Renal cortex interstitium (tissue), 11 donors: ENCODE results near the gene ZNF316. TPM values are rescaled to one million over a fixed set of nuclear protein-coding genes. Genes with fewer than 3 reads are reported as not detected.
"Not testable (repeated sequence)": the region's sequence is repeated elsewhere in the genome, so short reads cannot be mapped to it uniquely, and the experiment has no call there.

Experiments used
- DNase-seq, 11 donors: peaks; one replicate each; pipeline ENCODE4 v3.0.0-alpha.2; 2013; ENCODE audit warnings: low read depth in 9 of 11, low spot score in 4 of 11; ENCODE audit errors: extremely low read depth in 1 of 11
- polyA plus RNA-seq, 3 donors: library from polyadenylated mRNA; unstranded; fragments of 120-200 nt; gene quantifications; one replicate each; pipeline ENCODE4 v1.2.1, GENCODE V29; 2013; ENCODE audit not compliant: insufficient read length in 3 of 3

ZNF316 gene
- polyA plus RNA-seq, 3 donors = 43.3 to 56.5 (median 45.4) TPM

DNA sequence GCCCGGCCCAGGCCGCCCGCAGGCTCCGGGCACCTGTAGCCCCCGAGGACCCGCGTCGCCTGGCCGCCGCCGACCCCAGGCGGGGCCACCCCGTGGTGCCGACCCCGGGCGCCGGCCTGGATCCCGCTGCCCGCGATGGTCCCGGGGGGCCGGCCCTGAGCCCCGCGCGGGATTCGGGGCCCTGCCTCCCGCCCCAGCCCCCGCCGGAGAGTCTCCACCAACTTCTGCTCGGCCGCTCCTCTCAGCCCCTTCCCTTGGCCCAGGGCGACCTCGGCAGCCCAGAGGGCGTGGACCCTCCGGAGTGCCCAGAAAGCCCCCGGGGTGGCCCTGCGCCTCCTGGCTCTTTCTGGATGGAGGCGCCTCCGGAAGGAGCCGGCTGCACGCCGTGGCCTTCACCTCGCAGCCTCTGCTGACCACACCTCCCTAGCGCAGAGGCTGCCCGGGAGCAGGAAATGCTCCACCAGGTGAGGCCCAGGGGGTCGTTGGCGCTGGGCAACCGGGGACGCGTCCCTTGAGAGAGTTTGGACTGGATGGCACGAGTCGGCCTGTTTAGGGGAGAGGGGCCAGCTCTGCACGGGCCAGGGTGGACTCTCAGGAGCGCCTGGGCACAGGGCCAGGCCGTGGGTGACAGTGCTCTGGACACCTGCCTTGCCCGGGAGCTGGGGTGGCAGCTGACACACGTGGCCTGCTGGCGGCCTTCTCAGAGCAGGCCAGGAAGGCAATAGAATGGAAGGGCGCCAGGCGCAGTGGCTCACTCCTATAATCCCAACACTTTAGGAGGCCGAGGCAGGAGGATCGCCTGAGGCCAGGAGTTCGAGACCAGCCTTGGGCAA is 21.2 kb upstream of the ZNF316 start:
- DNase-seq = no peak

DNA sequence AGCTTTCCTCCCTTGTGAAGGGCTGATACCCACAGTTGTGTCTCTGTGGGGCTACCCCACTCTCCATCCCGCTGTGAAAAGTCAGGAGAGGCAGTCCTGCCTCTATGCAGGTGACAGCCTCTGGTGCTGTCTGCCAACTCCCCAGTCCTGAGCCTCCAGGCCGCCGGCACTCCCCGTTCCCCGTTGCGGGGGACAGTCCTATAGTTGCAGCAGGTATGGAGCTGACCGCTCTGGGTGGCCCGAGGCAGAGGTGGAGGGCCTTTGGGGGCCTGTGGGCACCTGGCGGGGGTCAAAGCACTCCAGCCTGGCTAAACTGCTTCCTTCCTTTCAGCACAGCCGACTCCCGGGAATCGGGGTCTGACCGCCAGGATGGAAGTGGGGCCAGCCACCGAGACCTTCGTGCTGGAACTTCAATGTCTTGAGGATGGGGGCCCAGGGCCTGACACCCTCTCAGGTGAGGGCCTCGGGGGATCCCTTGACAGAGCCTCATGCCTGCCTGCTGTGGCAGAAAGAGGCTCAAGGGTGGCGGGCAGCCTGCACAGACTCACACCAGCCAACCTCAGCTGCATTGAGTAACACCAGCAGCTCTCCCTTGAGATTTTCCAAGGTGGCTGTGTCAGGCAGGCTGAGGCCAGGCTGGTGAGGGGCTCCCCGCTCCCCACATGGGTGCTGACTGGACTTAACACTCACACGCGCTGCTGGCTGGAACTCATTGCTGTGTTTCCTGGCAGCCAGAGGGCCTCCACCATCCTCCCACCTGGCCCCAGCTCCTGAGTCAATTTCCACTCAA is 20.1 kb upstream of the ZNF316 start:
- no peak for DNase-seq

DNA sequence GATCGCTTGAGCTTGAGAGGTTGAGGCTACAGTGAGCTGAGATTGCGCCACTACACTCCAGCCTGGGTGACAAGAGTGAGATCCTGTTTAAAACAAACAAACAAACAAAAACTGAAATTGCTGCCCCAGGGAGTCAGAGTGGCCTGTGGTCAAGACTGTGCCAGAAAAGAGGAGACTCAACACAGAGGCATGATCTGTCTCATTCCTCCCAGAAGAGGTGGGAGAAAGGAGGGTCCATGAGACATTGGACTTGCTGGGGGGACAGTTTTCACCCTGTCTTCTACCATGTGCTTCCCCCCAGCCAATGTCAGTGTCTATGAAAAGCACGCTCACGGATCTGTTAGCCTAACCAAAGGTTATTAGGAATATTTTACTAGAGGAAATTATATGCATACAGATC is 18.5 kb upstream of the ZNF316 start:
- DNase-seq = no peak

DNA sequence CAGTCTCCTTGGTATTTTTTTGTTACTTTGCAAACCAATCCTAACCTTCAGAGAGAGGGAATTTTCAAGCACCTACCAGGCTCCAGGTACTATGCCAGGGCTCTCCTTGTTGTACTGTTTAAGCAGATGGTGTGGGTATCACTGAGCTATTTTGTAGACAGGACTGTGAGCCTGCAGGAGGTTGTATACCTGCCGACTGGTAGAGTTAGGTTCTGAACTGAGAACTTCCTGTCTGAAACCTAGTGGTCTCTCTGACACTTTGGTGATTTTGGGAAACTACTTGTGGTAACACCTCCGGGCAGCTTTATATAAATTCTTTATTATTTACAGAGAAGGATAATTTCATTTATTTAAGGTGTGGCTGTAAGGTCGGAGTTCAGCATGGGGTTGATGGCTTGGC is 17.2 kb upstream of the ZNF316 start:
- no peak for DNase-seq

DNA sequence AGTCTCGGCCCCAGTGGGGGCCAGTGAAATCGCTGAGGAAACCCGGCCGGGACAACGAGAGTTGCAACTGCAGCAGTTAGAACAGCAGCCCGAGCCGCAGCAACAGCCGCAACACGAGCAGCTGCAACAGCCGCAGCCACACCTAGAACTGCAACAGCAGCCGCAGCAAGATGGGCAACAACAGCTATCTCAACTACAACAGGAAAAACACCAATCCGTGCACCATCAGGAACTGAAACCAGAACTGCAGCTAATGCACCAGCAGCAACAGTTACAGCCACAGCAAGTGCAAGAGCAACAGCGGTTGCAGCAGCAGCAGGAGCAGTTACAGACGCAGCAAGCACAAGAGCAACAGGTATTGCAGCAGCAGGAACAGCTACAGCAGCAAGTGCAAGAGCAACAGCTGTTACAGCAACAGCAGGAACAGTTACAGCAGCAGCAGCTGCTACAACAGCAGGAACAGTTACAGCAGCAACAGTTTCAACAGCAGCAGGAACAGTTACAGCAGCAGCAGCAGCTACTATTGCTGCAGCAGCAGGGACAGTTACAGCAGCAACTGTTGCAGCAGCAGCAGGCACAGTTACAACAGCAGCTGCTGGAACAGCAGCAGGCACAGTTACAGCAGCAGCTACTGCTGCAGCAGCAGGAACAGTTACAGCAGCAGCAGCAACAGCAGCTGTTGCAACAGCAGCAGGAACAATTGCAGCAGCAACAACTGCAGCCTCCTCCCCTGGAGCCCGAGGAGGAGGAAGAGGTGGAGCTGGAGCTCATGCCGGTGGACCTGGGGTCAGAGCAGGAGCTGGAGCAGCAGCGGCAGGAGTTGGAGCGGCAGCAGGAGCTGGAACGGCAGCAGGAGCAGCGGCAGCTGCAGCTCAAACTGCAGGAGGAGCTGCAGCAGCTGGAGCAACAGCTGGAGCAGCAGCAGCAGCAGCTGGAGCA is 15.7 kb upstream of the ZNF316 start:
- no peak for DNase-seq

DNA sequence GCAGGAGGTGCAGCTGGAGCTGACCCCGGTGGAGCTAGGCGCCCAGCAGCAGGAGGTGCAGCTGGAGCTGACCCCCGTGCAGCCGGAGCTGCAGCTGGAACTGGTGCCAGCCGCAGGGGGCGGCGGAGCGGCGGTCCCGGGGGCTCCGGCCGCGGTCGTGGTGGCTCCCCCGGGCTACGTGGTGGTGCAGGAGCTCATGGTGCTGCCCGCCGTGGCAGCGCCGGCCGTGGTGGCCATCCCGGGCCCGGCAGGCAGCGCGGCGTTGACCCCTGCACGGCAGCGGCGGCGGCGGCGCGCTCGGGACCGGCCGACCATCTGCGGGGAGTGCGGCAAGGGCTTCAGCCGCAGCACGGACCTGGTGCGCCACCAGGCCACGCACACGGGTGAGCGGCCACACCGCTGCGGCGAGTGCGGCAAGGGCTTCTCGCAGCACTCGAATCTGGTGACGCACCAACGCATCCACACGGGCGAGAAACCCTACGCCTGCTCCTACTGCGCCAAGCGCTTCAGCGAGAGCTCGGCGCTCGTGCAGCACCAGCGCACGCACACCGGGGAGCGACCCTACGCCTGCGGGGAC is 14.9 kb upstream of the ZNF316 start:
- DNase-seq = no peak

DNA sequence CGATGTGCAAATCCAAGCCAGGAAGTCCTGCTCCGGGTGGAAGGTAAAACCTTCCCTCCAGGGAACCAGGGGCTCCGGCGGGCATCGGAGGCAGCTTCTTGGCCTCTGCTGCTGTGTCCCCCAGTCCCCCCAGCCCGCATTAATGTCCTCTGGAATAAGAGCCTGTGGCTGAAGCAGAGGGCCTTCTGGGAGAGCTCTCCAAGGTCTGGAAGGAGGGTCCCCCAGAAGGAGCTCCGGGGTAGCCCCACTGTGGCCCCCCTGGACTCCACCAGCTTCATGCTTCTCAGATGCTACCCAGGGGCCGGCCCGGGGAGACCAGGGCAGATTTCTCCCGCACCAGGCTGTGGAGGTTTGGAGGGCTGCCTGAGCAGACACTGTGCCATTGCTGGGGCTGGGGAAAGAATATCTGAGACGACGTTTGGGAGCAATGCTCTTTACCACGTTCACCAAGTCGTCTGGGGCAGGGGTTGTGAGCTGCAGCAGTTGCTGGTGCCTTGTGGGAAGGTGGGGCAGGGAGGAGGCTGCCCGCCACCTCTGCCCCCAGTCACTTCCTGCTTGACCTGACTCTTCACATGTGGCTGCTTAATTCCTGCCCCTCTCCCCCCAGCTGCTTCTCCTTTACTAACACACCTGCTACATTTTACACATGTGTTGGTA is 13.4 kb upstream of the ZNF316 start:
- no peak for DNase-seq

DNA sequence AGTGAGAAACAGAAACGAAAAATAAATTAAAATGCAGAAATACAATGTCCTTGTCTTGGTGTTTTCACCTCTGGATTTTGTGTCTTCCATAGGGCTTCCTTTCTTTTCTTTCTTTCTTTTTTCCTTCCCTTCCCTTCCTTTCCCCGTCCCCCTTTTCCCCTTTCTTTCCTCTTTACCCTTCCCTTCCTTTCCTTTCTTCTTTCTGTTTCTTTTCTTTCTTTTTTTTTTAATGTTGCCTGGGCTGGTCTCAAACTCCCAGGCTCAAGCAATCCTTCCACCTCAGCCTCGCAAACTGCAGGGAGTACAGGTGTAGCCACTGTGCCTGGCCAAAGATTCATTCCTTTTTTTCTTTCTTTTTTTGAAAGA is 12.9 kb upstream of the ZNF316 start:
- no peak for DNase-seq

DNA sequence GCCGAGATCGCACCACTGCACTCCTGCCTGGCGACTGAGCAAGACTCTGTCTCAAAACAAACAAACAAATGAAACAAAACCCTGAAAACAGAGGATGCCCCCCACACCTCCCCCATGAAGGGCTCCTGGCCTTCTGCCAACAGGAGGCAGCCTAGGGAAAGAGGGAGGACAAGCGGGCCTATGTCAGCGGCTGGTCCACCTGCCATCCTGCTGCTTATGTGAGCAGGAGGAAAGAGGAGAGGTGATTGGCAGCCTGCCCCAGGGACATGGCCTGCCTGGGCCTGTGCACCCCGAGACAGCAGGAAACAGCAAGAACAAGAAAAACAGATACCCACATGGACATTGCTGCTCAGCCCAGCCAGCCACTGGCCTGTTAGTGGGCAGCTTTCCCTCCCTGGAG is 9.1 kb upstream of the ZNF316 start:
- no peak for DNase-seq

DNA sequence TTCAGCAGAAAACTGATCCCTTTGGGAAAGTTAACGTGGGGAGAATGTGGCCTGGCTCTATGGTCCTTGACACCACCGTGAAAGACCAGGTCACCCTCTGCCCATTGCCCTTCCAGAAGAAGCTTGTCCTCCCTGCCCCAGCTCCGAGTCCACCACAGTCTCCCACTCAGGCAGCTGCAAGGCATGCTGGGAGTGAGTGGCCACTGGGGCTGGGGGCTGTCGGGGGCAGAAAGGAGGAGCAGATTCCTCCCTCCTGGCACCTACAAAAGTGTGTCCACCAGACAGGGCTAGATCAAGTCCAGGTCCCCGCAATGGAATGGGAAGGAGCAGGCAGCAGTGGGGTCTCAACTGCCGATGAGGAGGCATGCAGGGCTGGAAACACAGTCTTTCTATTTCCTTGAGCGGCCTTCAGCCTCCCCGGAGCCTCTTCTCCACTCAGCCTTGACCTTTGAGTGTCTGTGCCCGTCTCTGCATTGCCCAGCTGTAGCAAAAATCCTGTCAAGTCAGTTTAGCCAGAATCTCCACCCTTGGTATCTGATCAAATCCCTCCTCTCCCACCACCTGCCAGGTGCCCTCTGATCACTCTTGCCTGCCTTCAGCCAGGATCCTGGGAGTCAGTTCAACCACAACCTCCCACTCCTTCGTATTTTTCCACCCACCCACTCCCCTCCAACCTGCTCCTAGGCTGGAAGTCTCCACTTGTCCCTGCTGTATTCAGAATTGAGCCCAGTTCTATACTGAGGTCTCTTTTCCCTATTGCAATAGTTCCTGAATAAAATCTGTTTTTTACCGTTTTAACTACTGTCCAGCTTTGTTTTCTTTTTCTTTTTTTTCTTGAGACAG is 6.9 kb upstream of the ZNF316 start:
- no peak for DNase-seq

DNA sequence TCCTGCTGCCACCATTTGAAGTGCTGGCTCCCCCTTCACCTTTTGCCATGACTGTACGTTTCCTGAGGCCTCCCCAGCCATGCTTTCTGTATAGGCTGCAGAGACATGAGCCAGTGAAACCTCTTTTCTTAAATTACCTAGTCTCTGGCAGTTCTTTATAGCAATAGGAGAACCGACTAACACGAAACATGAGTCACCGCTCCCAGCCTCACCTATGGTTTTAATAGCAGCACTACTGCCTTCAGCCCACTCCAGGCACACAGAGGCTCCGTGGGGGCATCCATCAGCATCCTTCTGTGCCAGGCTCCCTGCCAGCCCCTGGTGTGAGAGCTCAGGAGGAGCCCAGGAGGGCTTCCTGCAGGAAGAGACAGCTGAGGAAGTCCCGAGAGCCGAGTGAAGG is 5.5 kb upstream of the ZNF316 start:
- no peak for DNase-seq

DNA sequence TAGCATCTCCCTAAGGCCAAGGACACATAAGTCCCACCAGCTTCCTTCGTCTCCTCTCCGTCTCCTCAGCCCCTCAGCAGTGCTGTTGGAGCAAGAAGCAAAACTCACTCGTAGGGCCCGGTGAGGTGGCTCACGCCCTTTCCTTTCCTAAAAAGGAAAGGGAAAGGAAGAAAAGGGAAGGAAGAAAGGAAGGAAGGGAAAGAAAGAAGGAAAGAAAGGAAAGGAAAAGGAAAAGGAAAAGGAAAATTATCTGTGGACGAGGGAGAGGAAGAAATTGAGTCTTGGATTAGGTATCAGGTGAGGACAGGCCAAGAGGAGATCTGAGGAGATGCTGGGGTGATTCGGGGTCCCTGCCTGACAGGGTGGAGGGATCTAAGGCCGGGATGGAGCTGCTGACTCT is 3.1 kb upstream of the ZNF316 start:
- no peak for DNase-seq

DNA sequence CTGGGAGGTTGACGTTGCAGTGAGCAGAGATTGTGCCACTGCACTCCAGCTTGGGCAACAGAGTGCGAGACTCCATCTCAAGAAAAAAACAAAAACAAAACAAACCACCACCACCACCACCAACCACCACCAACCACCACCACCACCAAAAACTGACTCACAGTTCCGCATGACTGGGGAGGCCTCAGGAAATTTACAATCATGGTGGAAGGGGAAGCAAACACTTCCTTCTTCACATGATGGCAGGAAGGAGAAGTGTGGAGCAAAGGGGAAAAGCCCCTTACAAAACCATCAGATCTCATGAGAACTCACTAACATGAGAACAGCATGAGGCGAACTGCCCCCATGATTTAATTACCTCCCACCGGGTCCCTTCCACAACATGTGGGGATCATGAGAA is 2.1 kb upstream of the ZNF316 start:
- not testable (repeated sequence) for DNase-seq

DNA sequence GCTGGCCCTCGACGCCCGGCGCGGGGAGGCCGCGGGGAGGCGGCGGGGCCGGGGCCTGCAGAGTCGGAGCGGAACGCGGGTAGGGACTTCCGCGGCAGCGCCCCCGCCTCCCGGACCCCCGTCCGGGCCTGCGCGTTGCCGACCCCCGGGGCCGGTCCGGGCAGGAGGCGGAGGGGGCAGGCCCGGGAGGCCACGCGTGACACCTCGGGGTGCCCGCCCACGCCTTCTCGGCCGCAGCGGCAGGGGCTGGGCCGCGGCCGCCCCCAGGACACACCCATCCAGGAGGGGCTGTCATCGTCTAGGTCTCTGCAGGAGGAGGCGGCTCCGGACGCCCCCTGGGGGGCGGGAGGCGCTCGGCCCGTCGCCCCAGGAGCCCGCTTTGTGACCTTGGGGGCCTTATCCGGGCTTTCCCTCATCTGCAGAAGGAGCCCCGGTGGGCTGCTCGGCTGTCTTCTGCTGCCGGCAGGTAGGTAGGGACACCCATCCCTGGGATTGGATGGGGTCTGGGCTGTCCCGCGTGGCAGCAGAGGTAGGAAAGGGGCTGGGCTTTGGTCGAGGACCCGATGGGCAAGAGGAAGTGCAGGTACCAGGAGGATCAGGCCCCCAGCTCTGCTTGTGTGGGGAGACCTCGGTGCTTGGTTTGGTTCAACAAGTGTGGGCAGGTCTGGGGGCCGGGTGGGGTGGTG is 569 bp downstream of the ZNF316 start:
- DNase-seq = no peak

DNA sequence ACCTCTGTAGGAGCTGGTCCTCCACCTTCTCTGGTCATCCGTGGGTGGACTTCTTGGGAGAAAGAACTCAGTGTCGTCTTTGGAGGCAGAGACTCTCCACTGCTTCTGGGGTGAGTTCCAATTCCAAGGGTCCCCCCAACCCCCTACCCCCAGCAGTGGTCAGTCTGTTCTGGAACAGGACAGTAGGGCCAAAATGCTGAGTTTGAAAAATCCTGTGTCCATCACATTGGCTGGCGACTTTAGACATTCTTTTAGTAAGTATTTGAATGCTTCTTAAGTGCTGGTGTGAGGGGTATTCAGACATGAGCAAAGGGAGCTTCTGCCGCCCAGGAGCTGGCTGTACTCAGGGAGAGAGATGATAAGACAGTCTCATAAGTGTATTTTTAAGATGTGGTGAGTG is 1.9 kb downstream of the ZNF316 start:
- no peak for DNase-seq

DNA sequence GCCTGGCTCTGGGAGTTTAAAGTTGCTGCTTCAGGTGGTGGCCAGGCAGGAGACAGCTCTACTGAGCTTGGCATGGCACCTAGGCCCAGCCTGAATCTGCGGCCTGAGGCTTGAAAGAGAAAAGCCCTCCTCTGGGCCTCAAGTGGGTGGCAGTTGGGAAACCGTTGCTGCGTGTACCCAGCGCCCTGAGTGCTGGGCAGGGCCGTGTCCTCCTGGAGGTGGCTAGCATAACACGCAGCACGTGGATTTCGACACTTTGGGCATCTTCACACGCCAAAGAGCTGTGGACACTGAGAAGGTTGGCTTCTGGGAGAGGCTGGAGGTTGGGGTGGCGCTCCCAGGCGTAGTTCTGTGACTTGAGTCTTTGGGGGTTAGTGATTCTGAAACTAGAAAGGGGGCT is 2.5 kb downstream of the ZNF316 start:
- no peak for DNase-seq

DNA sequence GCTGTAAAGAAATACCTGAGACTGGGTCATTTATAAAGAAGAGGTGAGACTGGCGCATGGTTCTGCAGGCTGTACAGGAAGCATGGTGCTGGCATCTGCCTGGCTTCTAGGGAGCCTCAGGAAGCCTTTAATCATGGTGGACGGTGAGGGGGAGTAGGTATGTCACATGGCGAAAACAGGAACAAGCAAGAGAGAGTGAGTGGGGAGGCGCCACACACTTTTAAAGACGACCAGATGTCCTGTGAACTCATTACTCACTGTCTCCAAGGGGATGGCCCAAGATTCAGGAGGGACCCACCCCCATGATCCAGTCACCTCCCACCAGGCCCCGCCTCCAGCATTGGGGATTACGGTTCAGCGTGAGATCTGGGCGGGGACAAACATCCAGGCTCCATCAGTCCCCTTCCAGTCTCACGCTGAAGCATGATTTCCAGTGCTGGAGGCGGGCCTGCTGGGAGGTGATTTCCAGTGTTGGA is 3.2 kb downstream of the ZNF316 start:
- no peak for DNase-seq
